SU-DHL-6 (cell line): ENCODE data around the gene CHCHD10.

Experiments
- H2AFZ ChIP-seq: fragments of 200-600 bp; sonication (generic); 2 replicates; pipeline ENCODE4 v1.6.1; 2014; ENCODE audit warnings: low read depth, mild to moderate bottlenecking, moderate library complexity, mixed read lengths, antibody characterized with exemption, low read length; ENCODE audit not compliant: severe bottlenecking
- H3F3A ChIP-seq: fragments of 200-600 bp; shearing (Covaris generic); 2 replicates; pipeline ENCODE4 v1.6.0; 2016; ENCODE audit warnings: antibody characterized with exemption, mild to moderate bottlenecking; ENCODE audit not compliant: insufficient read depth
- H3K27ac ChIP-seq: fragments of 200-600 bp; sonication (generic); 2 replicates; pipeline ENCODE4 v1.5.1; 2016; ENCODE audit warnings: low read depth, mild to moderate bottlenecking, low read length, moderate library complexity, mixed read lengths
- H3K27me3 ChIP-seq: fragments of 200-600 bp; sonication (generic), shearing (Covaris generic); 2 replicates; pipeline ENCODE4 v1.6.0; 2014; ENCODE audit warnings: mild to moderate bottlenecking, low read length
- H3K36me3 ChIP-seq: fragments of 200-600 bp; sonication (generic); 2 replicates; pipeline ENCODE4 v1.6.1; 2014; ENCODE audit warnings: mild to moderate bottlenecking, low read length, mixed read lengths
- H3K4me2 ChIP-seq: fragments of 300-600, 200-600 bp; shearing (Covaris generic), sonication (generic); 2 replicates; pipeline ENCODE4 v1.6.0; 2014; ENCODE audit warnings: low read length, low read depth, mild to moderate bottlenecking; ENCODE audit not compliant: poor library complexity, severe bottlenecking
- H3K4me3 ChIP-seq: fragments of 200-600 bp; sonication (generic); 2 replicates; pipeline ENCODE4 v1.5.1; 2014; ENCODE audit warnings: antibody characterized with exemption, low read length, mild to moderate bottlenecking, mixed read lengths; ENCODE audit not compliant: insufficient read depth, poor library complexity, severe bottlenecking
- H3K79me2 ChIP-seq: fragments of 200-600 bp; sonication (generic); 2 replicates; pipeline ENCODE4 v1.6.1; 2014; ENCODE audit warnings: mild to moderate bottlenecking, low read length, moderate library complexity; ENCODE audit not compliant: insufficient read depth
- H3K9ac ChIP-seq: fragments of 200-600 bp; sonication (generic); 2 replicates; pipeline ENCODE4 v1.7.0; 2014; ENCODE audit warnings: mild to moderate bottlenecking, low read length
- H3K9me2 ChIP-seq: fragments of 200-600 bp; sonication (generic); replicated peaks from 2 replicates; pipeline ENCODE4 v1.6.1; 2014; ENCODE audit warnings: low read length; ENCODE audit not compliant: insufficient read depth
- H3K9me3 ChIP-seq: fragments of 200-600 bp; sonication (generic); 2 replicates; pipeline ENCODE4 v1.6.1; 2014; ENCODE audit warnings: low read length, mixed read lengths; ENCODE audit not compliant: insufficient read depth
- H4K20me1 ChIP-seq: fragments of 200-600 bp; sonication (generic); 2 replicates; pipeline ENCODE4 v1.6.1; 2014; ENCODE audit warnings: low read depth, mild to moderate bottlenecking, antibody characterized with exemption, low read length, moderate library complexity, mixed read lengths
- EZH2phosphoT487 ChIP-seq: fragments of 200-600 bp; sonication (generic), shearing (Covaris generic); conservative IDR thresholded peaks from 2 replicates; pipeline ENCODE4 v1.6.1; 2018; ENCODE audit warnings: mild to moderate bottlenecking, antibody characterized with exemption, low read length, moderate library complexity, mixed read lengths
- TF ChIP-seq, protein P1 (sequence below): fragments of 200-600 bp; sonication (generic); IDR thresholded peaks from one replicate; pipeline ENCODE4 v1.5.1; 2017; ENCODE audit warnings: antibody characterized with exemption, mild to moderate bottlenecking, low read length, moderate library complexity; ENCODE audit not compliant: insufficient read depth, poor library complexity, severe bottlenecking

CHCHD10 gene

DNA sequence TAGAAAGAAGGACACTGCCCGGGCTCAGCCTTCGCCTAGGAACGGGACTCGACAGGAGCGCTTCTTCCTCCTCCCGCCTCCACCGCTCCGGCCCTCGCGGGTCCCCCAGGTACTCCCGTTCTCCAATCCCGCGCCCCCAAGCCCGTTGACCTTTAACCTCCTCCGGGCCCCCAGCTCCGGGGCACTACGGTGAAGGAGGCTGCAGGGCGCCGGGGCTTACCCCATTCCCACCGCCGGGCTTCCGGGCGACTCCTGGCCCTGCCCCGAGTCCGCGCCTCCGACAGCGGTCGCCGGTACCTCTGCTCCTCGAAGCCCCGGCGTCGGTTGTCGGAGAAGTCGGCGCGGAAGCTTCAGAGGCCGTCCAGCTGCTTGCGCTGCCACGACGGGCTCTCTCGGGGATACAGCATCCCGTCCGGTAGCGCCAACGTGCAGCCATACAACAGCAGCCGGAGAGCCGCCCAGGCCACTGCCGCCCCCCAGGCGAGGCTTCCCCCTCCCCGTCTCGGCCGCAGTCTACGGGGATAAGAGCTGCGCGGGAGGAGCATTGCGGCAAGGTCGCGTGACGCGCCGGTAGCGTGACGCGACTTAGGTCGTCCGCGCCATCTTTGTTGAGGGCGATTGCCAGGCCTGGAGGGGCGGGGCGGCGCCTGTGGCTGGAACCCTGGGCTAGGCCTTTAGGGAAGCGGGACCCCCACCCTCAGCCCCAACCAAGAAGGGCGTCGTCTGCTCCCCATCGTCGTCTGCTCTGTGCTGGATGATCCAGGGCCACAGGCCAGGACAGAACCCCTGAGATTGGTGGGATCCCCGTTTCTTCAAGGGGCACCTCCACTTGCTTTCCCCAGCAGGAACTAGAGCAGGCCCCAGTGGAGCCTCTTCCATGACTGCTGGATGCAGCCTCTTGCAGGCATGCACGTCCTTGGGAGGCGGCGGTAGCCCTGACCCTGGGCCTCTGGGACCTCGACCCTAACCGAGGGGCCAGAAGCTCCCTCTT, 50.7 kb downstream of the CHCHD10 start:
- Histone ChIP-seq H2AFZ (peak overlapping the region; percentile 97), H3K27ac (peak overlapping the region; percentile 40), H3F3A (no peaks in the 10 kb centered on the region), H3K36me3 (no peaks in the 10 kb centered on the region), H3K79me2 (peaks cover 15% of the 10 kb centered on the region), H3K9me3 (no peaks in the 10 kb centered on the region), H4K20me1 (no peaks in the 10 kb centered on the region), H3K27me3 (no peaks in the 10 kb centered on the region), H3K9ac (peak overlapping the region; percentile 84), H3K9me2 (no peaks in the 10 kb centered on the region), H3K4me3 (peak overlapping the region; percentile 85), H3K4me2 (peak overlapping the region; percentile 77)
- TF ChIP-seq, protein P1, sequence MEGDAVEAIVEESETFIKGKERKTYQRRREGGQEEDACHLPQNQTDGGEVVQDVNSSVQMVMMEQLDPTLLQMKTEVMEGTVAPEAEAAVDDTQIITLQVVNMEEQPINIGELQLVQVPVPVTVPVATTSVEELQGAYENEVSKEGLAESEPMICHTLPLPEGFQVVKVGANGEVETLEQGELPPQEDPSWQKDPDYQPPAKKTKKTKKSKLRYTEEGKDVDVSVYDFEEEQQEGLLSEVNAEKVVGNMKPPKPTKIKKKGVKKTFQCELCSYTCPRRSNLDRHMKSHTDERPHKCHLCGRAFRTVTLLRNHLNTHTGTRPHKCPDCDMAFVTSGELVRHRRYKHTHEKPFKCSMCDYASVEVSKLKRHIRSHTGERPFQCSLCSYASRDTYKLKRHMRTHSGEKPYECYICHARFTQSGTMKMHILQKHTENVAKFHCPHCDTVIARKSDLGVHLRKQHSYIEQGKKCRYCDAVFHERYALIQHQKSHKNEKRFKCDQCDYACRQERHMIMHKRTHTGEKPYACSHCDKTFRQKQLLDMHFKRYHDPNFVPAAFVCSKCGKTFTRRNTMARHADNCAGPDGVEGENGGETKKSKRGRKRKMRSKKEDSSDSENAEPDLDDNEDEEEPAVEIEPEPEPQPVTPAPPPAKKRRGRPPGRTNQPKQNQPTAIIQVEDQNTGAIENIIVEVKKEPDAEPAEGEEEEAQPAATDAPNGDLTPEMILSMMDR, result no peak
- TF ChIP-seq EZH2phosphoT487, result no peak
